Measurements from ENCODE around the gene VIPR2. TPM values are rescaled to one million over a fixed set of nuclear protein-coding genes. Genes with fewer than 3 reads are reported as not detected.

VIPR2 gene
- total RNA-seq, 1 donor from 2014 or later, result not detected

DNA sequence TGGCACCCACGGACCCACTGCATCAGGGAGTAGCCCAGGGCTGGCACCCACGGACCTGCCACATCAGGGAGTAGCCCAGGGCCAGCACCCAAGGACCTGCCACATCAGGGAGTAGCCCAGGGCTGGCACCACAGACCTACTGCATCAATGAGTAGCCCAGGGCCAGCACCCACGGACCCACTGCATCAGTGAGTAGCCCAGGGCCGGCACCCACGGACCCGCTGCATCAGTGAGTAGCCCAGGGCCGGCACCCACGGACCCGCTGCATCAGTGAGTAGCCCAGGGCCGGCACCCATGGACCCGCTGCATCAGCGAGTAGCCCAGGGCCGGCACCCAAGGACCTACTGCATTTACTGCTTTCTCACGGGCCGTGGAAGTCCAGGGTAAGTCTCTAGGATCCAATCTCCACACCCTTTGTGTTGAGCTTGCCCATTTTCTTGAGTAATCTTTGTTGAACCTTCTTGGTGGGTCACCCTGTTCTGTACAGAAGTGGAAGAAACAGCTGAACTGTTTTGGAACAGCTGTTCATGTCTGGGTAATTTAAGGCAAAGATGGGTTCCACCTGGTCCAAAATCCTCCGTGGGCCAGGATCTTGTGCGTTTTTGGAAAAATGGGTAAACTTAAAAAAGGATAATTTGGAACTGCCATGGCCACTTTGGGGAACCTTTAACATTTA lies 69.0 kb downstream of the VIPR2 start:
- H3K27ac Mint-ChIP-seq, result no peak overlapping the region
- H3K4me3 Mint-ChIP-seq, result no peak overlapping the region
- ChIA-PET CTCF (no interaction called here), POLR2A (no interaction called here)
- H3K4me1 Mint-ChIP-seq, result no peaks in the 10 kb centered on the region
- peaks cover 4% of the 10 kb centered on the region for H3K27me3 Mint-ChIP-seq
- H3K9me3 Mint-ChIP-seq, result no peaks in the 10 kb centered on the region
- intact Hi-C loops (cut with micrococcal nuclease), result no loop called here
- no peak for DNase-seq
- TF ChIP-seq, protein P1, sequence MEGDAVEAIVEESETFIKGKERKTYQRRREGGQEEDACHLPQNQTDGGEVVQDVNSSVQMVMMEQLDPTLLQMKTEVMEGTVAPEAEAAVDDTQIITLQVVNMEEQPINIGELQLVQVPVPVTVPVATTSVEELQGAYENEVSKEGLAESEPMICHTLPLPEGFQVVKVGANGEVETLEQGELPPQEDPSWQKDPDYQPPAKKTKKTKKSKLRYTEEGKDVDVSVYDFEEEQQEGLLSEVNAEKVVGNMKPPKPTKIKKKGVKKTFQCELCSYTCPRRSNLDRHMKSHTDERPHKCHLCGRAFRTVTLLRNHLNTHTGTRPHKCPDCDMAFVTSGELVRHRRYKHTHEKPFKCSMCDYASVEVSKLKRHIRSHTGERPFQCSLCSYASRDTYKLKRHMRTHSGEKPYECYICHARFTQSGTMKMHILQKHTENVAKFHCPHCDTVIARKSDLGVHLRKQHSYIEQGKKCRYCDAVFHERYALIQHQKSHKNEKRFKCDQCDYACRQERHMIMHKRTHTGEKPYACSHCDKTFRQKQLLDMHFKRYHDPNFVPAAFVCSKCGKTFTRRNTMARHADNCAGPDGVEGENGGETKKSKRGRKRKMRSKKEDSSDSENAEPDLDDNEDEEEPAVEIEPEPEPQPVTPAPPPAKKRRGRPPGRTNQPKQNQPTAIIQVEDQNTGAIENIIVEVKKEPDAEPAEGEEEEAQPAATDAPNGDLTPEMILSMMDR (IDR thresholded peaks at IDR 0.05), result no peak
- H3K36me3 Mint-ChIP-seq (ENCODE audit: low read depth), result no peaks in the 10 kb centered on the region
- no peak for ATAC-seq (ENCODE audit: low read depth)

DNA sequence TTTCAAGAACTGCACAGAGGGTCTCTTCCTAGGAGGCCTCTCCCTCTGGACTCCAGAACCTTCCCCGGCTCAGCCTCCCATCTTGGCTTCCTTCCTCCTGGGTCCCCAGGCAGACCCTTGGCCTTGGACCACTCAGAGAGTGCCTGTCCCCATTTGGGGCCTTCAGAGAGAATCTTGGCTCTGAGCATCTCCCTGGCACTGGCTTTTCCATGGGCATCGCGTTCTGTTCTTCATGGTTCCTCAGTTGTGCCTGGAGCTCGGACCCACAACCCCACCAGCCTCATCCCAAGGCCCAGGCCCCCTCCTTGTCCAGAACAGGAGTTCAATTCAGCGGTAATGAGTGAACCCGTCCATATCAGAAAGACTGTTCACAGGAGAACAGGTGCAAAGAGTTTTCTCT lies 73.4 kb downstream of the VIPR2 start:
- no peak overlapping the region for H3K27ac Mint-ChIP-seq
- no peaks in the 10 kb centered on the region for H3K36me3 Mint-ChIP-seq (ENCODE audit: low read depth)

DNA sequence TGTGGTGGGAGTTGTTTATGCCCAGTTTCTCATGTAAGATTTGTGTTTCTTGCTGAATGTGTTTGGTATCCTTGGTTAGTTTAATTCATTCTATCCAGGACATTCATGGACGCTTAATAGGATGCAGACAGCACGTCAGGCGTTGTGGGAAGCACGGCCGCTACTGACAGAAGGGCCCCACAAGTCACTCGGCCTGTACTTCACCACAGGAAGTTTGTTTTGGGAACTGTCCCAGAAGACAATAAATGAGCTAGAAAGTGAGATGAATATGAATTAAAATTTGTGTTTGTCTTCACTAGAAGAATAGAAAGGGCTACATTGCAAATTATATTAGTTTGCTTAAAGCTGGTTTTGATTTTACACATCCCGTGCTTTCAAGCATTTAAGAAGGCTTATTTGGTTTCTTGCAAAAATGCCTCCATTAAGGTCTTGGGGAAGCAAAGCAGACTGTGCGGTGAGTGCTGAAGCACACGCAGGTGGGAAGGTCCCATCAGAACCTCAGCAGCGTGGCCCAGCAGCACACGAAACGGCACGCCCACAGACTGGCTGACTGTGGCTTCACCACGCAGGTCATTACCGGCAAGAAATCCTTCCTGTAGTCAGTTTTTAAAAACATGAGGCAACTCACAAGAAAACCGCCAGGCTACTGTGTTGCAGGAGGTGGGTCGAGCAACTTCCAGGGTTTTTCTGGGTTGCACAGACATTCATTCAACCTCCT lies 74.1 kb downstream of the VIPR2 start:
- CTCF ChIA-PET, result no interaction called here
- ATAC-seq (ENCODE audit: low read depth) (no peak), DNase-seq (no peak)
- POLR2A ChIA-PET, result no interaction called here
- intact Hi-C loops (cut with micrococcal nuclease), result no loop called here
- Mint-ChIP-seq H3K4me3 (no peak overlapping the region), H3K36me3 (ENCODE audit: low read depth) (no peaks in the 10 kb centered on the region), H3K9me3 (no peaks in the 10 kb centered on the region), H3K27me3 (peaks cover 1% of the 10 kb centered on the region), H3K4me1 (no peaks in the 10 kb centered on the region), H3K27ac (no peak overlapping the region)
- TF ChIP-seq, protein P1 (IDR thresholded peaks at IDR 0.05), result no peak

More for the DNA sequence above, 73.4 kb downstream of the VIPR2 start:
- Mint-ChIP-seq H3K4me3 (no peak overlapping the region), H3K9me3 (no peaks in the 10 kb centered on the region), H3K27me3 (peaks cover 1% of the 10 kb centered on the region), H3K4me1 (no peaks in the 10 kb centered on the region)
- ATAC-seq (ENCODE audit: low read depth), result no peak
- intact Hi-C loops (cut with micrococcal nuclease), result no loop called here
- TF ChIP-seq, protein P1 (IDR thresholded peaks at IDR 0.05), result no peak
- CTCF ChIA-PET, result no interaction called here
- DNase-seq, result no peak
- POLR2A ChIA-PET, result no interaction called here

GRCh38 chr7:159068893-159069448 lies 75.7 kb downstream of the VIPR2 start:
- Mint-ChIP-seq H3K27me3 (peaks cover 1% of the 10 kb centered on the region), H3K36me3 (ENCODE audit: low read depth) (no peaks in the 10 kb centered on the region), H3K27ac (no peak overlapping the region), H3K4me3 (no peak overlapping the region), H3K4me1 (no peaks in the 10 kb centered on the region), H3K9me3 (no peaks in the 10 kb centered on the region)
- POLR2A ChIA-PET, result no interaction called here
- CTCF ChIA-PET, result no interaction called here
- ATAC-seq (ENCODE audit: low read depth) (no peak), DNase-seq (no peak)
- intact Hi-C loops (cut with micrococcal nuclease), result no loop called here
- TF ChIP-seq, protein P1 (IDR thresholded peaks at IDR 0.05), result no peak

DNA sequence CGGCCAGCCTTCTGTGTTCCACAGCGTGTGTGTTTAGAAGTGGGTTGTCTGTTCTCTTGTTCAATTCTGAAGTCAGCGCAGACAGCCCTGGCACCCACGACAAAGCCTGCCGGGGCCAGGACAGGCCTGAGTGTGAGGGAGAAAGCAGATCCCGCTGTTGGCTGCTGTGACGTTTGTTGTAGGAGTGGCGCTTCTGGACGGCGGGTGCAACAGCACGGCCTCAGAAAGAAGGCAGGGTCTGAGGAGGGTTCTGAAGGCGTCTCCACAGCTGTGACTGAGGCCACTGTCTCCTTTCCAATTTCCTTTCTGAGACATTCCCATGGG lies 76.2 kb downstream of the VIPR2 start:
- ChIA-PET CTCF (no interaction called here), POLR2A (no interaction called here)
- DNase-seq, result no peak
- Mint-ChIP-seq H3K4me1 (no peaks in the 10 kb centered on the region), H3K4me3 (no peak overlapping the region), H3K27me3 (peaks cover 1% of the 10 kb centered on the region), H3K27ac (no peak overlapping the region), H3K36me3 (ENCODE audit: low read depth) (no peaks in the 10 kb centered on the region), H3K9me3 (no peaks in the 10 kb centered on the region)
- intact Hi-C loops (cut with micrococcal nuclease), result no loop called here
- ATAC-seq (ENCODE audit: low read depth), result no peak
- TF ChIP-seq, protein P1 (IDR thresholded peaks at IDR 0.05), result no peak
